GM13977 (cell line): ENCODE measurements around the gene GRK4.

Experiments used
- DNase-seq: peaks from one replicate; pipeline ENCODE4 v3.0.0; 2012; ENCODE audit warnings: low spot score
- CTCF ChIP-seq: IDR thresholded peaks from 2 replicates; pipeline ENCODE4 v1.5.1; 2012; ENCODE audit warnings: mild to moderate bottlenecking, control low read depth; ENCODE audit not compliant: insufficient read depth; ENCODE audit errors: extremely low read depth, missing control alignments
- in situ Hi-C: fragments of 300-500 bp; cut with MboI; formaldehyde crosslinking; loops from one replicate; pipeline ENCODE4 v1.12.0; 2022; ENCODE audit warnings: low sequenced_read_pairs, low pct_unique_long_range_greater_than_20kb, mixed read lengths, inconsistent platforms; ENCODE audit not compliant: unreplicated experiment

GRK4 gene

GRCh38 chr4:3039706-3040366 lies 76.5 kb downstream of the GRK4 start:
- DNase-seq: no peak
- TF ChIP-seq CTCF: no peak
- in situ Hi-C loops: loop anchor here (10.0 kb wide), 1 partner anchor 55 kb away; no protein-coding TSS in a partner anchor

- no peak for TF ChIP-seq CTCF
- in situ Hi-C loops: no loop called here
- DNase-seq: peak; percentile 56
These were observed 77.3 kb downstream of the GRK4 start for GRCh38 chr4:3040452-3041191.

- in situ Hi-C loops: no loop called here
- no peak for TF ChIP-seq CTCF
- DNase-seq: no peak
These were observed 78.1 kb downstream of the GRK4 start for GRCh38 chr4:3041192-3042142.

GRCh38 chr4:3042226-3042625 lies 78.9 kb downstream of the GRK4 start:
- in situ Hi-C loops: no loop called here
- no peak for TF ChIP-seq CTCF

GRCh38 chr4:3043282-3044020 lies 80.1 kb downstream of the GRK4 start:
- DNase-seq: no peak
- in situ Hi-C loops: no loop called here
- TF ChIP-seq CTCF: no peak

More at GRCh38 chr4:3042226-3042625, 78.9 kb downstream of the GRK4 start:
- no peak for DNase-seq
